PC-3 (cell line): ENCODE results near the gene PRDX5. TPM values are rescaled to one million over a fixed set of nuclear protein-coding genes. Genes with fewer than 3 reads are reported as not detected.

Experiments
- ATAC-seq: fragments of 200-7000 bp; cut with Tn5 transposase; 2 replicates; pipeline ENCODE4 v1.9.1; 2020; ENCODE audit warnings: mild to moderate bottlenecking, moderate library complexity
- BruUV-seq: library from RNA; stranded (reverse); fragments of 400-500 nt; replicated peaks from 2 replicates; lab custom pipeline; 2021; lab: Mats Ljungman, UMichigan
- CTCF ChIA-PET: fragments of 300-600 bp; sonication (Branson Sonifier 250); formaldehyde crosslinking; loops from one replicate; lab custom pipeline; 2022; ENCODE audit warnings: antibody characterized with exemption; lab: Charles Lee
- POLR2A ChIA-PET: fragments of 300-600 bp; sonication (Branson Sonifier 250); formaldehyde crosslinking; loops from one replicate; lab custom pipeline; 2022; ENCODE audit warnings: antibody characterized with exemption; ENCODE audit not compliant: unreplicated experiment; lab: Charles Lee
- DNase-seq: peaks from one replicate; pipeline ENCODE4 v3.0.0-alpha.2; 2015
- H2AFZ ChIP-seq: fragments of 300-600 bp; sonication (generic); 2 replicates; pipeline ENCODE4 v1.6.0; 2016; ENCODE audit warnings: antibody characterized with exemption, low read length
- H3F3A ChIP-seq: fragments of 300-600 bp; sonication (generic); one replicate; pipeline ENCODE4 v1.6.0; 2017; ENCODE audit warnings: antibody characterized with exemption, low read length, control low read depth, mild to moderate bottlenecking; ENCODE audit not compliant: unreplicated experiment
- H3K27ac ChIP-seq: fragments of 300-600 bp; sonication (generic); 2 replicates; pipeline ENCODE4 v1.5.1; 2016; ENCODE audit warnings: mild to moderate bottlenecking, low read length
- H3K27me3 ChIP-seq: fragments of 300-600 bp; sonication (generic); 2 replicates; pipeline ENCODE4 v1.6.1; 2016; ENCODE audit warnings: low read length, mixed read lengths
- H3K36me3 ChIP-seq: fragments of 300-600 bp; sonication (generic); 2 replicates; pipeline ENCODE4 v1.6.1; 2016; ENCODE audit warnings: low read depth, mixed run types, low read length, mixed read lengths
- H3K4me1 ChIP-seq: fragments of 300-600 bp; sonication (generic); 2 replicates; pipeline ENCODE4 v1.5.1; 2016; ENCODE audit warnings: low read length; ENCODE audit not compliant: insufficient read depth
- H3K4me2 ChIP-seq: fragments of 300-600 bp; sonication (generic); 2 replicates; pipeline ENCODE4 v1.6.0; 2016; ENCODE audit warnings: low read length
- H3K4me3 ChIP-seq: fragments of 300-600 bp; sonication (generic); 2 replicates; pipeline ENCODE4 v1.5.1; 2016; ENCODE audit warnings: mild to moderate bottlenecking, low read length, mixed read lengths
- H3K79me2 ChIP-seq: fragments of 300-600 bp; sonication (generic); 2 replicates; pipeline ENCODE4 v1.6.1; 2017; ENCODE audit warnings: low read length, mixed read lengths
- H3K9ac ChIP-seq: fragments of 300-600 bp; sonication (generic); 2 replicates; pipeline ENCODE4 v1.6.0; 2016; ENCODE audit warnings: mild to moderate bottlenecking, low read length
- H3K9me2 ChIP-seq: fragments of 300-600 bp; sonication (generic); replicated peaks from 2 replicates; pipeline ENCODE4 v1.6.1; 2016; ENCODE audit warnings: mixed run types, low read length, mixed read lengths
- H3K9me3 ChIP-seq: fragments of 300-600 bp; sonication (generic); 2 replicates; pipeline ENCODE4 v1.6.1; 2016; ENCODE audit warnings: low read length, mixed read lengths
- H4K20me1 ChIP-seq: fragments of 300-600 bp; sonication (generic); 2 replicates; pipeline ENCODE4 v1.6.1; 2016; ENCODE audit warnings: low read length, mixed read lengths
- EZH2 ChIP-seq: fragments of 300-600 bp; sonication (generic); IDR thresholded peaks from one replicate; pipeline ENCODE4 v1.6.1; 2017; ENCODE audit warnings: antibody characterized with exemption, mild to moderate bottlenecking, low read length; ENCODE audit not compliant: unreplicated experiment
- EZH2phosphoT487 ChIP-seq: fragments of 300-600 bp; sonication (generic); IDR thresholded peaks from 2 replicates; pipeline ENCODE4 v1.6.1; 2018; ENCODE audit warnings: mild to moderate bottlenecking, antibody characterized with exemption, low read length, borderline replicate concordance
- intact Hi-C: fragments of 100-400 bp; cut with micrococcal nuclease; formaldehyde crosslinking; loops from 2 replicates; pipeline ENCODE4 v1.9.0; 2023
- total RNA-seq: library from RNA; depleted of rRNA; stranded (reverse); fragments of >200 nt; gene quantifications from 2 replicates; pipeline ENCODE4 v1.2.3, GENCODE V29; 2014
- TF ChIP-seq, protein P1 (sequence below): fragments of 300-600 bp; sonication (generic); conservative IDR thresholded peaks from 2 replicates; pipeline ENCODE4 v1.5.1; 2017; ENCODE audit warnings: antibody characterized with exemption, low read depth, mild to moderate bottlenecking, low read length

Gene PRDX5
- total RNA-seq, 1 experiment from 2014 or later = 467 TPM

DNA sequence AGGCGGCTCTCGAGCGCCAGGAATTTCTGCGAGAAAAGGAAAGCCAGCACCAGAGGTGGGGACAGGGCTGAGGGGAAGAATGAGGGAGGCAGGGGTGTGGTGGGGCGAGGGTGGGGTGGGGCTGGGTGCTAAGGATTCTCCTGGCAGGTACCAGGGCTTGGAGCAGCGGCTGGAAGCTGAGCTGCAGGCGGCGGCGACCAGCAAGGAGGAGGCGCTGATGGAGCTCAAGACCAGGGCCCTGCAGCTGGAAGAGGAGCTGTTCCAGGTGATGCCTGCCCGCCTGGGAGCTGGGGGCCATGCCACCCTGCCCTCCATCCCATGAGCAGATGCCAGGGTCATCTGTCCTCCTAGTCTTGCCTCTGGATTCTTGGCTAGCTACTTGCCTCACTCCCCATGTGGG, 31.5 kb downstream of the PRDX5 start:
- no peak overlapping the region for H2AFZ ChIP-seq
- H3K4me2 ChIP-seq = no peak overlapping the region
- POLR2A ChIA-PET = interaction anchor here (0.7 kb wide), 1 partner anchor 32 kb away, joined by 3 read pairs; the partner anchor contains the start of genes PRDX5 and TRMT112
- H3K27ac ChIP-seq = no peak overlapping the region
- H3K27me3 ChIP-seq = no peaks in the 10 kb centered on the region
- H3K9ac ChIP-seq = no peak overlapping the region
- intact Hi-C loops = no loop called here
- H3F3A ChIP-seq = no peaks in the 10 kb centered on the region
- H4K20me1 ChIP-seq = no peaks in the 10 kb centered on the region
- no peak for TF ChIP-seq EZH2phosphoT487
- TF ChIP-seq, protein P1, sequence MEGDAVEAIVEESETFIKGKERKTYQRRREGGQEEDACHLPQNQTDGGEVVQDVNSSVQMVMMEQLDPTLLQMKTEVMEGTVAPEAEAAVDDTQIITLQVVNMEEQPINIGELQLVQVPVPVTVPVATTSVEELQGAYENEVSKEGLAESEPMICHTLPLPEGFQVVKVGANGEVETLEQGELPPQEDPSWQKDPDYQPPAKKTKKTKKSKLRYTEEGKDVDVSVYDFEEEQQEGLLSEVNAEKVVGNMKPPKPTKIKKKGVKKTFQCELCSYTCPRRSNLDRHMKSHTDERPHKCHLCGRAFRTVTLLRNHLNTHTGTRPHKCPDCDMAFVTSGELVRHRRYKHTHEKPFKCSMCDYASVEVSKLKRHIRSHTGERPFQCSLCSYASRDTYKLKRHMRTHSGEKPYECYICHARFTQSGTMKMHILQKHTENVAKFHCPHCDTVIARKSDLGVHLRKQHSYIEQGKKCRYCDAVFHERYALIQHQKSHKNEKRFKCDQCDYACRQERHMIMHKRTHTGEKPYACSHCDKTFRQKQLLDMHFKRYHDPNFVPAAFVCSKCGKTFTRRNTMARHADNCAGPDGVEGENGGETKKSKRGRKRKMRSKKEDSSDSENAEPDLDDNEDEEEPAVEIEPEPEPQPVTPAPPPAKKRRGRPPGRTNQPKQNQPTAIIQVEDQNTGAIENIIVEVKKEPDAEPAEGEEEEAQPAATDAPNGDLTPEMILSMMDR = no peak
- no peak for TF ChIP-seq EZH2
- no peaks in the 10 kb centered on the region for H3K9me3 ChIP-seq
- no peaks in the 10 kb centered on the region for H3K36me3 ChIP-seq
- no peaks in the 10 kb centered on the region for H3K79me2 ChIP-seq
- no peak overlapping the region for H3K4me3 ChIP-seq
- CTCF ChIA-PET = no interaction called here
- peaks cover 6% of the 10 kb centered on the region for H3K4me1 ChIP-seq
- DNase-seq (no peak), ATAC-seq (no peak)
- no TSS peak for BruUV-seq
- no peaks in the 10 kb centered on the region for H3K9me2 ChIP-seq

DNA sequence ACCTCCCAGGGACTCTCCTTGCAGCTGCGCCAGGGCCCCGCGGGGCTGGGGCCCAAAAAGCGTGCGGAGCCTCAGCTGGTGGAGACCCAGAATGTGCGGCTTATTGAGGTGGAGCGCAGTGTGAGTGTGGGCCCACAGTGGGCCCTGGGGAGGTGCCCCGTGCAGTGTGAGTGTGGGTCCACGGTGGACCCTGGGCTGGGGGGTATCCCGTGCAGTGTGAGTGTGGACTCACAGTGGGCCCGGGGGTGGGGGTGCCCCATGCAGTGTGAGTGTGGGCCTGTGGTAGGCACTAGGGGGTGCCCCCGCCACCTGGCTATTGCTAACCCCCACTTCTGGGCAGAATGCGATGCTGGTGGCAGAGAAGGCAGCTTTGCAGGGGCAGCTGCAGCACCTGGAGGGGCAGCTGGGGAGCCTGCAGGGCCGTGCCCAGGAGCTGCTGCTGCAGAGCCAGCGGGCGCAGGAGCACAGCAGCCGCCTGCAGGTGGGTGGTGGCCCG, 33.3 kb downstream of the PRDX5 start:
- Histone ChIP-seq H3K4me3 (no peak overlapping the region), H3K27ac (no peak overlapping the region), H4K20me1 (no peaks in the 10 kb centered on the region), H3K27me3 (no peaks in the 10 kb centered on the region), H3K9me2 (no peaks in the 10 kb centered on the region), H3F3A (no peaks in the 10 kb centered on the region), H3K9ac (no peak overlapping the region), H3K36me3 (no peaks in the 10 kb centered on the region), H3K79me2 (no peaks in the 10 kb centered on the region), H3K4me2 (no peak overlapping the region), H2AFZ (no peak overlapping the region), H3K9me3 (no peaks in the 10 kb centered on the region), H3K4me1 (peaks cover 12% of the 10 kb centered on the region)
- ChIA-PET POLR2A (no interaction called here), CTCF (no interaction called here)
- no peak for ATAC-seq
- DNase-seq = no peak
- TF ChIP-seq EZH2phosphoT487 (no peak), EZH2 (no peak)
- TF ChIP-seq, protein P1 = no peak
- no TSS peak for BruUV-seq
- intact Hi-C loops = no loop called here
